ENCODE measurements around the gene FBXO46. TPM values are rescaled to one million over a fixed set of nuclear protein-coding genes. Genes with fewer than 3 reads are reported as not detected.
A peak's percentile ranks its signal among the peaks of the same experiment; 100 is the strongest.
"Not testable (repeated sequence)": the region's sequence is repeated elsewhere in the genome, so short reads cannot be mapped to it uniquely, and the experiment has no call there.

Gene FBXO46
- total RNA-seq, 2 donors from 2014 or later, result 38.4 to 46.5 TPM

GRCh38 chr19:45733160-45733810, 2.6 kb upstream of the FBXO46 start, which contains the start of gene MEIOSIN:
Gene MEIOSIN, plus strand, starts transcription at chr19:45733439. Its CDS starts 1,938 bp downstream, at chr19:45735377.
- ATAC-seq (replicated peaks in 1 of 2), result no peak
- peak within 1 kb of the TSS; percentile 22 for H3K27ac Mint-ChIP-seq
- no peaks in the 10 kb centered on the region for H3K27me3 Mint-ChIP-seq (ENCODE audit: low read depth)
- H3K36me3 Mint-ChIP-seq (ENCODE audit: insufficient read depth in 2 of 2), result peaks cover 1 to 2% of the 10 kb centered on the region in 2 donors
- H3K4me1 Mint-ChIP-seq (ENCODE audit: low read depth), result peaks cover 21% of the 10 kb centered on the region
- no peaks in the 10 kb centered on the region for H3K9me3 Mint-ChIP-seq
- no peak within 1 kb of the TSS for H3K4me3 Mint-ChIP-seq
- DNase-seq, result no peak

- peak overlapping the region; percentile 71 for H3K27ac Mint-ChIP-seq
- H3K9me3 Mint-ChIP-seq, result no peaks in the 10 kb centered on the region
- peaks cover 36% of the 10 kb centered on the region for H3K4me1 Mint-ChIP-seq (ENCODE audit: low read depth)
- H3K4me3 Mint-ChIP-seq, result peak overlapping the region; percentile 93 to 96
- no peak for ATAC-seq (replicated peaks in 1 of 2)
- DNase-seq, result no peak
- H3K27me3 Mint-ChIP-seq (ENCODE audit: low read depth), result no peaks in the 10 kb centered on the region
- peaks cover 1 to 2% of the 10 kb centered on the region in 2 donors for H3K36me3 Mint-ChIP-seq (ENCODE audit: insufficient read depth in 2 of 2)
These were observed 851 bp downstream of the FBXO46 start for GRCh38 chr19:45729800-45730290.

GRCh38 chr19:45728683-45729082, 2.0 kb downstream of the FBXO46 start:
- H3K9me3 Mint-ChIP-seq; H3K36me3 Mint-ChIP-seq (ENCODE audit: insufficient read depth in 2 of 2); H3K27me3 Mint-ChIP-seq (ENCODE audit: low read depth); ATAC-seq (replicated peaks in 1 of 2); DNase-seq: not testable (repeated sequence)
- H3K4me1 Mint-ChIP-seq (ENCODE audit: low read depth), result peaks cover 42% of the 10 kb centered on the region
- peak overlapping the region in 1 of 2 donors; percentile 62 for H3K4me3 Mint-ChIP-seq
- peak overlapping the region; percentile 40 for H3K27ac Mint-ChIP-seq

- Mint-ChIP-seq H3K4me1 (ENCODE audit: low read depth) (peaks cover 41% of the 10 kb centered on the region), H3K36me3 (ENCODE audit: insufficient read depth in 2 of 2) (peaks cover 4 to 18% of the 10 kb centered on the region in 2 donors), H3K27ac (peak overlapping the region; percentile 72)
- not testable (repeated sequence) for H3K4me3 Mint-ChIP-seq; H3K27me3 Mint-ChIP-seq (ENCODE audit: low read depth); ATAC-seq (replicated peaks in 1 of 2); H3K9me3 Mint-ChIP-seq; DNase-seq
These were observed 10.6 kb downstream of the FBXO46 start for GRCh38 chr19:45720065-45720464.

GRCh38 chr19:45717983-45718650, 12.6 kb downstream of the FBXO46 start:
- peak overlapping the region; percentile 82 for H3K27ac Mint-ChIP-seq
- DNase-seq (peak in 1 of 2 donors; percentile 17), ATAC-seq (replicated peaks in 1 of 2) (no peak)
- H3K9me3 Mint-ChIP-seq, result no peaks in the 10 kb centered on the region
- peaks cover 34% of the 10 kb centered on the region for H3K4me1 Mint-ChIP-seq (ENCODE audit: low read depth)
- peaks cover 4 to 18% of the 10 kb centered on the region in 2 donors for H3K36me3 Mint-ChIP-seq (ENCODE audit: insufficient read depth in 2 of 2)
- no peaks in the 10 kb centered on the region for H3K27me3 Mint-ChIP-seq (ENCODE audit: low read depth)
- peak overlapping the region; percentile 98 to 99 for H3K4me3 Mint-ChIP-seq

GRCh38 chr19:45717131-45717982, 13.3 kb downstream of the FBXO46 start:
- Mint-ChIP-seq H3K4me3 (peak overlapping the region; percentile 98 to 99), H3K27ac (peak overlapping the region; percentile 92), H3K4me1 (ENCODE audit: low read depth) (peaks cover 30% of the 10 kb centered on the region), H3K27me3 (ENCODE audit: low read depth) (no peaks in the 10 kb centered on the region), H3K36me3 (ENCODE audit: insufficient read depth in 2 of 2) (peaks cover 4 to 18% of the 10 kb centered on the region in 2 donors), H3K9me3 (no peaks in the 10 kb centered on the region)
- DNase-seq (peak; percentile 98 to 99), ATAC-seq (replicated peaks in 1 of 2) (peak; percentile 98)

GRCh38 chr19:45716359-45717130, 14.2 kb downstream of the FBXO46 start:
- Mint-ChIP-seq H3K9me3 (no peaks in the 10 kb centered on the region), H3K27me3 (ENCODE audit: low read depth) (no peaks in the 10 kb centered on the region), H3K36me3 (ENCODE audit: insufficient read depth in 2 of 2) (peaks cover 4 to 13% of the 10 kb centered on the region in 2 donors), H3K4me3 (peak overlapping the region; percentile 98 to 99), H3K27ac (peak overlapping the region; percentile 92), H3K4me1 (ENCODE audit: low read depth) (peaks cover 30% of the 10 kb centered on the region)
- DNase-seq, result peak in 1 of 2 donors; percentile 23
- no peak for ATAC-seq (replicated peaks in 1 of 2)

- Mint-ChIP-seq H3K27ac (peak overlapping the region; percentile 13), H3K9me3 (no peaks in the 10 kb centered on the region), H3K4me3 (peak overlapping the region; percentile 16 to 99), H3K36me3 (ENCODE audit: insufficient read depth in 2 of 2) (peaks cover 4 to 10% of the 10 kb centered on the region in 2 donors), H3K4me1 (ENCODE audit: low read depth) (peaks cover 30% of the 10 kb centered on the region), H3K27me3 (ENCODE audit: low read depth) (no peaks in the 10 kb centered on the region)
- ATAC-seq (replicated peaks in 1 of 2) (no peak), DNase-seq (no peak)
These were observed 15.6 kb downstream of the FBXO46 start for GRCh38 chr19:45715139-45715538.

- peaks cover 0 to 2% of the 10 kb centered on the region in 2 donors for H3K36me3 Mint-ChIP-seq (ENCODE audit: insufficient read depth in 2 of 2)
- H3K4me3 Mint-ChIP-seq, result no peak overlapping the region
- ATAC-seq (replicated peaks in 1 of 2) (no peak), DNase-seq (no peak)
- no peak overlapping the region for H3K27ac Mint-ChIP-seq
- H3K4me1 Mint-ChIP-seq (ENCODE audit: low read depth), result peaks cover 22% of the 10 kb centered on the region
- H3K9me3 Mint-ChIP-seq, result no peaks in the 10 kb centered on the region
- no peaks in the 10 kb centered on the region for H3K27me3 Mint-ChIP-seq (ENCODE audit: low read depth)
These were observed 17.6 kb downstream of the FBXO46 start for GRCh38 chr19:45713141-45713540.

- no peak overlapping the region for H3K4me3 Mint-ChIP-seq
- peaks cover 20% of the 10 kb centered on the region for H3K4me1 Mint-ChIP-seq (ENCODE audit: low read depth)
- H3K27me3 Mint-ChIP-seq (ENCODE audit: low read depth), result no peaks in the 10 kb centered on the region
- no peak overlapping the region for H3K27ac Mint-ChIP-seq
- ATAC-seq (replicated peaks in 1 of 2) (no peak), DNase-seq (no peak)
- H3K36me3 Mint-ChIP-seq (ENCODE audit: insufficient read depth in 2 of 2), result peaks cover 0 to 2% of the 10 kb centered on the region in 2 donors
- H3K9me3 Mint-ChIP-seq, result no peaks in the 10 kb centered on the region
These were observed 18.0 kb downstream of the FBXO46 start for GRCh38 chr19:45712699-45713067.

GRCh38 chr19:45711851-45712698, 18.6 kb downstream of the FBXO46 start:
- H3K9me3 Mint-ChIP-seq, result no peaks in the 10 kb centered on the region
- DNase-seq, result no peak
- H3K27ac Mint-ChIP-seq, result no peak overlapping the region
- peaks cover 0 to 2% of the 10 kb centered on the region in 2 donors for H3K36me3 Mint-ChIP-seq (ENCODE audit: insufficient read depth in 2 of 2)
- no peaks in the 10 kb centered on the region for H3K27me3 Mint-ChIP-seq (ENCODE audit: low read depth)
- no peak overlapping the region for H3K4me3 Mint-ChIP-seq
- no peak for ATAC-seq (replicated peaks in 1 of 2)
- H3K4me1 Mint-ChIP-seq (ENCODE audit: low read depth), result peaks cover 20% of the 10 kb centered on the region
